GM19240 (cell line): Measurements from ENCODE around the gene CD84.
"Not testable (repeated sequence)": the region's sequence is repeated elsewhere in the genome, so short reads cannot be mapped to it uniquely, and the experiment has no call there.

Source experiments
- DNase-seq: peaks from one replicate; pipeline ENCODE4 v3.0.0; 2011; ENCODE audit warnings: low spot score; ENCODE audit not compliant: insufficient read length

CD84 gene

DNA sequence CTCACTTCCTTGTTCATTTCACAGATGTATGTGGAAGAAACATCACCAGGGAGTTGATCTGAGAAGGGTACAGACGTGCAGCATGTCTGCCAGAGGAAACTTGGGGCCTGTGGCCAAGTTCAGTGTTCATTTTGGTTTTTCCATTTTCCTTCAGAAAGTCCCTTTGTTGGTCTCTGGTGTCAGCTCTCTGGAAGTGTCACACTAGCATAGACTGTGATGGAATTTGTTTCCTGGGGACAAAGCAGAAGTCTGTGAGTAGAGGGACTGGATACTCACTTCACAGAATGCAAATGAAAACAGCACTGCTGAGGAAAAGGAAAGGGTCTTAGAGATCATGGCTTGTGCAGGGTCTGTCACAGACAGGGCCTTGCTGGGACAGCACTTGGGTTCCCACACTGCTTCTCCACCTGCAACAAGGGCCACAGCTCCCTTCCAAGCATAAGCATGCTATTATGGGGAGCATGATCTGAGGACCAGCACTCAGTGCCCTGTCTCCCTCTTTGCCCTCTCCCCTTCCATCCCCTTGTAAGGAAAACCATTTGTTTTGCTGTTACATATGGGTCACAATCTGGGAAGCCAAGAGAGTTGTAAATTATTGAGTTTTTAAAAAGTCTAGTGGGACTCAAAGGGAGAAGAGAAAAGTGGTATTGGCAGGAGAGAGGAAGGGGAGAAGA is 31.4 kb upstream of the CD84 start:
- no peak for DNase-seq

- no peak for DNase-seq
Measured at GRCh38 chr1:160608941-160609340, 29.6 kb upstream of the CD84 start.

DNA sequence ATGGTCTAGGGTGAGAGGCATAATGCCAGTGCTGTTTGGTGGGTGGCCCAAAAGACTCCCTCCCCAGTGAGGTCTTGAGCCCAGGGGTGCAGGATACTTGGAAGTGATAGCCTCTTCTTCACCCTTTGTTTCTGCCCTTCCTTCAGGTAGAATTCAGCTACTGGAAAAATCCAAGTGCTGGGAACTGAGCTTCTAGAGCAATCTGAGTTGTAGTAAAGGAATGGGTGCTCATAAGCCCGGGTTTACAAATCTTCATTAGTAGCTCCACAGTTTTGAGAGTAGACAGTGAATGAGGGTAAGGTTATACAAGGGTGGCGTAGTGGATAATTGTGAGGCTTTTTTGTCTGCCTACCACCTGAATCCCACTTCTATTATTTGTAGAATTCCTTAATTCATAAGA is 29.2 kb upstream of the CD84 start:
- DNase-seq = no peak

DNA sequence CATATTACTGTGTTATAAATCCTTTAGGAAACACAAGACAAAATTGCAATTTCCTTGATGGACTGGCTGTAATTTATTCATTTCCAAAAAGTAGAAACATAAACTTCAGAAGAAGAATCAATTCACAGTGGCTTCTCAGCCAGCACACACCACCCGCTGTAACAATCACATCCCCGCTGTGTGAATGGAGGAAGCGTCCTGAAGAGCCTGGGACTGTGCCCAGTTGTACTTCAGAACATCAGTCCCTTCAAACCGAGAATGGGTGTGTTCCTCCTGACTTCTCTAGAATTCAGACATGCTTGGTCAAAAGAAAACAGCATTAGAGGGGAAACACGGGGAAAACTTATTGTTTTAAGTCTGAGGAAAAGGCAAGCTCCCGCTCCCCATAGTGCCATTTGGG is 28.8 kb upstream of the CD84 start:
- DNase-seq = no peak

- no peak for DNase-seq
Measured at GRCh38 chr1:160607672-160608032, 28.4 kb upstream of the CD84 start.

DNA sequence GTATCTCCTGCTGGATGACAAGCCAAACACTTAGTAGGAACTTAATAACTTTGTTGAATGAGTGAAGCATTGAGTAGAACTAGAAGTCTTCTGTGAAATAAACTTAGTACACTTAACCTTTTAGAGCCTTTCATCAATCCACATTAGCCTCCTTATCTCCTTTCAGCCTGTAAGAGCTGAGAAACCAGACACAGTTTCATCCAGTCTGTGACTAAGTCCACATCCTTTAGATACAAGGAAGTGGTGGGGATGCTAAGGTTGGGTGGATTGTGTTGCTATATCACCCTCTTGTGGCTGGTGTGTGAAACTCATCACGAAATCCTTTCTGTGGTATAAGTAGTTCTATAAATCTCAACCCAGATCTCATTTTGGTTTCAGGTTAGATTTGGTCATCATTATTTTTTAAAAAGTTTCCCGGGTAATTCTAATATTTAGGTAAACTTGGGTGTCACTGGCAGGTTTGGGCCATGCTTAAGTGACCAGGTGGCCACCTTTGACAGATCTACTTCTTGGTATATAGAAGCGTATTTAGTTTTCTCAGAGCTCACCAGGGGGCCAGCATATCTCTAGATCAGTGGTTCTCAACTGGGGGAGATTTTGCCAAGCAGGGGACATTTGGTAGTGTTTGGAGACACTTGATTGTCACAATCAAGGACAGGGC is 27.8 kb upstream of the CD84 start:
- no peak for DNase-seq

GRCh38 chr1:160606611-160607010 is 27.3 kb upstream of the CD84 start:
- DNase-seq = no peak

GRCh38 chr1:160605792-160606479 is 26.6 kb upstream of the CD84 start:
- DNase-seq = no peak

- DNase-seq = no peak
Measured at GRCh38 chr1:160605205-160605604, 25.9 kb upstream of the CD84 start.

GRCh38 chr1:160597705-160598104 is 18.4 kb upstream of the CD84 start:
- DNase-seq = no peak

DNA sequence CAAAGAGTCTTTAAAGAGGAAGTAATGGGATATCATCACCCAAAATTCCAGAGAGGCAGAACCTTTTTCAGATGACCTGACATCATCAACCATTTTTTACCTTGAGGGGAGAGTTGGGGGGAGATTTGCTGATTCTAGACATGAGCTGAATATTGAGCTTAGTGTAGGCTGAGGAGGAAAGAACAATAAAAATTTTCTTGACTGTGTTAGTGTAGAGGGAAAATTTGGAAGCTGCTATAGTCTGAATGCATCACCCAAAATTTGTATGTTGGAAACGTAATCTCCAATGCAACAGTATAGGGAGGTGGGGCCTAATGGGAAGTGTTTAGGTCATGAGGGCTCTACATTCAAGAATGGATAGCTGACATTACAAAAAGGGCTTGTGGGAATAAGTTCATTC is 17.8 kb upstream of the CD84 start:
- DNase-seq = no peak

DNA sequence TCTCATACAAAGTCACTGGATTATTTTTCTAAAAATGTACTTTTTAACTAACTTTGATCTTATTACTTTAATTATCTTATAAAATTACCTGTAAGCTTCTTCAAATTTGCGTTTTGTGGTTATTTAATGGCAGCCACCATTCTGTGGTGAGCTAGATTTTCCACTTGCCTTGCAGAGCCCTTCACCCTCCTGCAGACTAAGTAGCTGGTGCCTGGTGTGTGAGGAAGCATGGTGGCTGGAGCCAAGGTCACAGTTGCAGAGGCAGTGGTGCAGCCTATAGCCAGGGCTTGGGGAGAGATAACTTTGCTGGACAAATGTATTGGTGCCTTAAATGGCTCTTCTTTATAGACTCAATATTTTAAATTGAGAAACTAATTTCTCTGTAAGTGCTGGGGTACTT is 11.2 kb upstream of the CD84 start:
- DNase-seq = no peak

DNA sequence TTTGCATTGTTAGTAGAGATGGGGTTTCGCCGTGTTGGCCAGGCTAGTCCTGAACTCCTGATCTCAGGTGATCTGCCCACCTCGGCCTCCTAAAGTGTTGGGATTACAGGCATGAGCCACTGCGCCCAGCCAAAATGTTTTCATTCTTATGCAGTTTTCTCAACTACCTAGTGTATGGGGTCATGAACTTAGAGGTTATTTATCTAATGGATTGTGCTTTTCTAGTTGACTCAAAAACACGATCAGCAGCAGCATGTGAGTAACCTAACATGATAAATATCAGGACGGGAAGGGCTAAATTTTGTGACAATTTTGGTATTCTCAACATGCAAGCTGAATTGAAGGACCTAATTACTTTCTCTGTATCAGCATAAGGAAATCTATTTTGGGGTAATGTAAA is 9.2 kb upstream of the CD84 start:
- DNase-seq = no peak

- DNase-seq = no peak
Measured at GRCh38 chr1:160584784-160585183, 5.5 kb upstream of the CD84 start.

DNA sequence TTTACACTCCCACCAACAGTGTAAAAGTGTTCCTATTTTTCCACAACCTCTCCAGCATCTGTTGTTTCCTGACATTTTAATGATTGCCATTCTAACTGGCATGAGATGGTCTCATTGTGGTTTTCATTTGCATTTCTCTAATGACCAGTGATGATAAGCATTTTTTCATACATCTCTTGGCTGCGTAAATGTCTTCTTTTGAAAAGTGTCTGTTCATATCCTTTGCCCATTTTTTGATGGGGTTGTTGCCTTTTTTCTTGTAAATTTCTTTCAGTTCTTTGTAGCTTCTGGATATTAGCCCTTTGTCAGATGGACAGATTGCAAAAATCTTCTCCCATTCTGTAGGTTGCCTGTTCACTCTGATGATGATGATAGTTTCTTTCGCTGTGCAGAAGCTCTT is 3.7 kb upstream of the CD84 start:
- DNase-seq = not testable (repeated sequence)

DNA sequence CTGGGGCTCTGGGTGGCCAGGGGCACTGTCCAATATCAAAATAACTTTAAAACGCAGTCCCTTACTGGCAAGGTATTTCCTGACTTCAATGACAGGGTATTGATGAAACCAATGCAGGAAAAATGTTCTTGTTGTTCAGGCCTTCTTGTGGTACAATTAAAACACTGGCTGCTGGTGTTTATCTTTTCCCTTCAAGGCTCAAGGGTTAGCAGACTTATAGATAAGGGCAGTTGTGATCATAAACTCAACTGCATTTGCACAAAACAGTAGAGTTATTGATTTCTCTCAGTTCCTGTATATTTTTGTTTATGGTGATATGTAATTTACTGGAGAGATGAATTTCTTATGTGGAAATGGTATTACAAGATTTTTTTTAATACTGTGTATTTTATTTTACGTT is 2.7 kb upstream of the CD84 start:
- no peak for DNase-seq

GRCh38 chr1:160580221-160580812 is 1.0 kb upstream of the CD84 start:
- DNase-seq = no peak

DNA sequence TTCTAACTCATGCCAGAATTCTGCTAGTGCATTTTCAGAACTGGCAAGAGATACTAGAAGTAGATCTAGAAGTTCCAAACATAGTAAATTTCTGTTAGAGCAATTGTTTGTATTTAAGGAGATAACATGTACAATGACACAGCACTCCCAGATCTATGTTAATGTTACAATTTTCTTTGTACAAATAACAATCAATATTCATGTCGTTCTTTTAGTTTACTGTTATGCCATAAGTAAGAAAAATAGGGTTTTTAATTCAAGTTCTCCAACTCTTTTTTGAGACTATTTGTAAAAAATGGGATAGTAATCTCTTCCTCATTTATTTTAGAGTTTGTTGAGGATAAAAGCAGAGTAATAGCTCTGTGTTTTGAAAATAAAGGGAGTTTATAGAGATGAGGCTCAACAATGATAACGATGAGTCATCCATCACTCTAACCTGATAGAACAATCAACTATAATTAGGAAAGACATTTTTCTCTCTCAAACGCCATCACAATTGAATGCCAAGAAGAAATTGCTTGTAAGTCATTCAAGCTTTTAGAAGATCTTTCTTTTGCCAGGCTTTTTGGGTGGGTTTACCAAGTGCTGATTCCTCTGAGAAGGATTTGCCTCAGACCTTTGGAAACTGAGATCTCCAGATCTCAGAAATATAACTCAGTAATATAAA is 638 bp downstream of the CD84 start:
- no peak for DNase-seq

DNA sequence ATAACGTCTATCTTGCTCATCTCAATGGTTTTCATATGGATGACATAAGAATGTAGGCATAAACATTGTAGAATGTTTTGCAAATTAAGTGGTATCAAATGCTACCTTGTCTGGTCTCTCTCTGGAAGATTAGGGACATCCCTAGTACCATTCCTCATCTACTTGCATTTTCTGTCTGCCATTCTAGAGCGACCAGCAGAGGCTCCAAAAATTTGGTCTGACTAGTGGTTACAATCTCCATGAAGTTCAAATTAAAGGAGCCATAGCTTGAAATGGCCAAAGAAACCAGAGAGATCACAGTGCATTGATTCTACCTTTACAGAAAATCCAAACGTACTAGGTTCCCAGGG is 1.1 kb downstream of the CD84 start:
- DNase-seq = no peak

DNA sequence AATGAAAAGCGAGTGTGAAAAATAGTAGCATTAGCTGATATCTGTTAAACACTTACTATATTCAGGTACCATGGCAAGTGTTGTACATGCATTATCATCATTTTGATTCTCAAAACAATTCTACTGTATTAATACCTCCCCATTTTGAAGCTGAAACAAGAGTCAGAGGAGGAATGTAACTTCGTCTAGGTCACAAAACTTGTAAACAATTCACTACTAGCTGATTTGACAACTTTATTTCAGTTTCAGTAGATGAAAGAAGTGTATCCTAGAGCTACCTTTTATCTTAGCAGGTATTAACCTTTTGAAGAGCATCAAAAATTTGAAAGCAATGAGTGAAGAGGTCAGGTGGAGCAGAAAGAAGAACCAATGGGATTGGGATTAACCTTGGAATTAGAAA is 1.6 kb downstream of the CD84 start:
- DNase-seq = no peak

- no peak for DNase-seq
Measured at GRCh38 chr1:160576884-160577283, 2.4 kb downstream of the CD84 start.

GRCh38 chr1:160576390-160576789 is 2.9 kb downstream of the CD84 start:
- DNase-seq = no peak
